Activated B cell treated with CpG ODN at 0.5 μM for 24 hours (primary cell): ENCODE results near the gene GABRB3. TPM values are rescaled to one million over a fixed set of nuclear protein-coding genes. Genes with fewer than 3 reads are reported as not detected.

Experiments used
- ATAC-seq: fragments of 200-7000 bp; cut with Tn5 transposase; one replicate; pipeline ENCODE4 v1.10.0; 2021; ENCODE audit warnings: low read depth, mild to moderate bottlenecking, moderate library complexity
- CTCF ChIA-PET: fragments of 350-600 bp; sonication (Branson Sonifier 250); formaldehyde crosslinking; loops from one replicate; lab custom pipeline; 2021; ENCODE audit warnings: antibody characterized with exemption; lab: Charles Lee
- POLR2A ChIA-PET: fragments of 350-600 bp; sonication (Branson Sonifier 250); formaldehyde crosslinking; loops from one replicate; lab custom pipeline; 2021; ENCODE audit warnings: antibody characterized with exemption; lab: Charles Lee
- DNase-seq: peaks from one replicate; pipeline ENCODE4 v3.0.0; 2022
- H3K27ac Mint-ChIP-seq: one replicate; pipeline ENCODE4 v1.8.0; 2020; ENCODE audit warnings: mixed read lengths
- H3K27me3 Mint-ChIP-seq: one replicate; pipeline ENCODE4 v1.8.0; 2021; ENCODE audit warnings: mixed read lengths
- H3K36me3 Mint-ChIP-seq: one replicate; pipeline ENCODE4 v1.8.0; 2021; ENCODE audit warnings: low read depth, mixed read lengths
- H3K4me1 Mint-ChIP-seq: one replicate; pipeline ENCODE4 v1.8.0; 2021; ENCODE audit warnings: mixed read lengths
- H3K4me3 Mint-ChIP-seq: one replicate; pipeline ENCODE4 v1.8.0; 2020; ENCODE audit warnings: mild to moderate bottlenecking, mixed read lengths
- H3K9me3 Mint-ChIP-seq: one replicate; pipeline ENCODE4 v1.8.0; 2020; ENCODE audit warnings: mixed read lengths
- CTCF ChIP-seq: fragments of 200-600 bp; IDR thresholded peaks from one replicate; pipeline ENCODE4 v1.8.0; 2022; ENCODE audit warnings: antibody characterized with exemption, mild to moderate bottlenecking
- intact Hi-C: fragments of 100-400 bp; cut with micrococcal nuclease; formaldehyde crosslinking; loops from one replicate; pipeline ENCODE4 v1.15.1; 2024
- total RNA-seq: library from RNA; stranded (reverse); gene quantifications from 2 replicates; pipeline ENCODE4 v1.2.3, GENCODE V29; 2022

The GABRB3 gene
- total RNA-seq, 1 donor from 2014 or later: not detected

GRCh38 chr15:26621816-26622215 lies 151.1 kb downstream of the GABRB3 start:
- POLR2A ChIA-PET: no interaction called here
- Mint-ChIP-seq H3K27ac (no peak overlapping the region), H3K27me3 (no peaks in the 10 kb centered on the region), H3K4me1 (no peaks in the 10 kb centered on the region), H3K9me3 (peaks cover 10% of the 10 kb centered on the region), H3K36me3 (no peaks in the 10 kb centered on the region), H3K4me3 (no peak overlapping the region)
- no peak for TF ChIP-seq CTCF
- no peak for ATAC-seq
- CTCF ChIA-PET: no interaction called here
- no peak for DNase-seq
- intact Hi-C loops: no loop called here

- H3K27me3 Mint-ChIP-seq: no peaks in the 10 kb centered on the region
- DNase-seq: no peak
- POLR2A ChIA-PET: no interaction called here
- no peak overlapping the region for H3K4me3 Mint-ChIP-seq
- no peak for ATAC-seq
- intact Hi-C loops: no loop called here
- CTCF ChIA-PET: no interaction called here
- H3K36me3 Mint-ChIP-seq: no peaks in the 10 kb centered on the region
- no peak for TF ChIP-seq CTCF
- H3K9me3 Mint-ChIP-seq: peaks cover 3% of the 10 kb centered on the region
- no peaks in the 10 kb centered on the region for H3K4me1 Mint-ChIP-seq
- no peak overlapping the region for H3K27ac Mint-ChIP-seq
Observed at GRCh38 chr15:26620528-26621458, 152.1 kb downstream of the GABRB3 start.

- peaks cover 3% of the 10 kb centered on the region for H3K9me3 Mint-ChIP-seq
- H3K36me3 Mint-ChIP-seq: no peaks in the 10 kb centered on the region
- no peaks in the 10 kb centered on the region for H3K27me3 Mint-ChIP-seq
- no peak for TF ChIP-seq CTCF
- ChIA-PET CTCF (no interaction called here), POLR2A (no interaction called here)
- no peaks in the 10 kb centered on the region for H3K4me1 Mint-ChIP-seq
- no peak overlapping the region for H3K4me3 Mint-ChIP-seq
- intact Hi-C loops: no loop called here
- no peak overlapping the region for H3K27ac Mint-ChIP-seq
- DNase-seq (no peak), ATAC-seq (no peak)
Observed at GRCh38 chr15:26615927-26616302, 157.0 kb downstream of the GABRB3 start.

GRCh38 chr15:26615188-26615926 lies 157.5 kb downstream of the GABRB3 start:
- CTCF ChIA-PET: no interaction called here
- no peaks in the 10 kb centered on the region for H3K36me3 Mint-ChIP-seq
- POLR2A ChIA-PET: no interaction called here
- peaks cover 4% of the 10 kb centered on the region for H3K9me3 Mint-ChIP-seq
- H3K27me3 Mint-ChIP-seq: no peaks in the 10 kb centered on the region
- TF ChIP-seq CTCF: no peak
- H3K4me1 Mint-ChIP-seq: no peaks in the 10 kb centered on the region
- intact Hi-C loops: no loop called here
- no peak overlapping the region for H3K27ac Mint-ChIP-seq
- DNase-seq (no peak), ATAC-seq (no peak)
- no peak overlapping the region for H3K4me3 Mint-ChIP-seq

GRCh38 chr15:26614734-26615133 lies 158.1 kb downstream of the GABRB3 start:
- CTCF ChIA-PET: no interaction called here
- intact Hi-C loops: no loop called here
- peaks cover 5% of the 10 kb centered on the region for H3K9me3 Mint-ChIP-seq

More at GRCh38 chr15:26614734-26615133, 158.1 kb downstream of the GABRB3 start:
- Mint-ChIP-seq H3K27me3 (no peaks in the 10 kb centered on the region), H3K36me3 (no peaks in the 10 kb centered on the region), H3K27ac (no peak overlapping the region), H3K4me3 (no peak overlapping the region), H3K4me1 (no peaks in the 10 kb centered on the region)
- ATAC-seq: no peak
- no peak for DNase-seq
- TF ChIP-seq CTCF: no peak
- POLR2A ChIA-PET: no interaction called here
